Activated CD4-positive, alpha-beta T cell treated with anti-CD3 and anti-CD28 coated beads, Interleukin-2, amount 50 U/mL, for 48 hours (primary cell): ENCODE data around the gene TP63.
"Not testable (repeated sequence)": the region's sequence is repeated elsewhere in the genome, so short reads cannot be mapped to it uniquely, and the experiment has no call there.

Experiments
- DNase-seq, 2 experiments: peaks; one replicate each; pipeline ENCODE4 v3.0.0-alpha.2; 2020

TP63 gene

GRCh38 chr3:189631373-189631408 lies at the start of gene TP63:
TP63 (plus strand) TSS chr3:189631389; CDS start chr3:189631516, 127 bp downstream.
- DNase-seq: no peak

GRCh38 chr3:189582179-189582578 lies 49.0 kb upstream of the TP63 start:
- DNase-seq: no peak

GRCh38 chr3:189584645-189585044 lies 46.5 kb upstream of the TP63 start:
- no peak for DNase-seq

- DNase-seq: no peak
Observed at GRCh38 chr3:189586941-189587663, 44.1 kb upstream of the TP63 start.

- no peak for DNase-seq
Observed at GRCh38 chr3:189587664-189588040, 43.5 kb upstream of the TP63 start.

GRCh38 chr3:189588070-189588469 lies 43.1 kb upstream of the TP63 start:
- no peak for DNase-seq

GRCh38 chr3:189588475-189589178 lies 42.6 kb upstream of the TP63 start:
- no peak for DNase-seq

- no peak for DNase-seq
Observed at GRCh38 chr3:189589179-189589569, 42.0 kb upstream of the TP63 start.

GRCh38 chr3:189590223-189590622 lies 41.0 kb upstream of the TP63 start:
- no peak for DNase-seq

- no peak for DNase-seq
Observed at GRCh38 chr3:189593581-189593980, 37.6 kb upstream of the TP63 start.

- DNase-seq: not testable (repeated sequence)
Observed at GRCh38 chr3:189596078-189596979, 34.9 kb upstream of the TP63 start.

GRCh38 chr3:189597918-189598317 lies 33.3 kb upstream of the TP63 start:
- no peak for DNase-seq

GRCh38 chr3:189598530-189599225 lies 32.5 kb upstream of the TP63 start:
- DNase-seq: no peak

GRCh38 chr3:189602471-189602870 lies 28.7 kb upstream of the TP63 start:
- no peak for DNase-seq

GRCh38 chr3:189605717-189606116 lies 25.5 kb upstream of the TP63 start:
- DNase-seq: no peak

GRCh38 chr3:189606774-189607173 lies 24.4 kb upstream of the TP63 start:
- DNase-seq: no peak

- not testable (repeated sequence) for DNase-seq
Observed at GRCh38 chr3:189612641-189613040, 18.5 kb upstream of the TP63 start.

- no peak for DNase-seq
Observed at GRCh38 chr3:189613122-189613521, 18.1 kb upstream of the TP63 start.

- DNase-seq: peak; percentile 3 to 13
Observed at GRCh38 chr3:189621948-189622603, 9.1 kb upstream of the TP63 start.

GRCh38 chr3:189622629-189623028 lies 8.6 kb upstream of the TP63 start:
- DNase-seq: no peak

GRCh38 chr3:189624130-189624529 lies 7.1 kb upstream of the TP63 start:
- no peak for DNase-seq

GRCh38 chr3:189625071-189625470 lies 6.1 kb upstream of the TP63 start:
- no peak for DNase-seq

GRCh38 chr3:189625572-189625971 lies 5.6 kb upstream of the TP63 start:
- no peak for DNase-seq
